ENCODE results near the gene KIAA1958. TPM values are rescaled to one million over a fixed set of nuclear protein-coding genes. Genes with fewer than 3 reads are reported as not detected.
"Not testable (repeated sequence)": the region's sequence is repeated elsewhere in the genome, so short reads cannot be mapped to it uniquely, and the experiment has no call there.

The KIAA1958 gene
- total RNA-seq, 4 donors from 2014 or later = 1.3 to 4.0 (median 2.6) TPM

DNA sequence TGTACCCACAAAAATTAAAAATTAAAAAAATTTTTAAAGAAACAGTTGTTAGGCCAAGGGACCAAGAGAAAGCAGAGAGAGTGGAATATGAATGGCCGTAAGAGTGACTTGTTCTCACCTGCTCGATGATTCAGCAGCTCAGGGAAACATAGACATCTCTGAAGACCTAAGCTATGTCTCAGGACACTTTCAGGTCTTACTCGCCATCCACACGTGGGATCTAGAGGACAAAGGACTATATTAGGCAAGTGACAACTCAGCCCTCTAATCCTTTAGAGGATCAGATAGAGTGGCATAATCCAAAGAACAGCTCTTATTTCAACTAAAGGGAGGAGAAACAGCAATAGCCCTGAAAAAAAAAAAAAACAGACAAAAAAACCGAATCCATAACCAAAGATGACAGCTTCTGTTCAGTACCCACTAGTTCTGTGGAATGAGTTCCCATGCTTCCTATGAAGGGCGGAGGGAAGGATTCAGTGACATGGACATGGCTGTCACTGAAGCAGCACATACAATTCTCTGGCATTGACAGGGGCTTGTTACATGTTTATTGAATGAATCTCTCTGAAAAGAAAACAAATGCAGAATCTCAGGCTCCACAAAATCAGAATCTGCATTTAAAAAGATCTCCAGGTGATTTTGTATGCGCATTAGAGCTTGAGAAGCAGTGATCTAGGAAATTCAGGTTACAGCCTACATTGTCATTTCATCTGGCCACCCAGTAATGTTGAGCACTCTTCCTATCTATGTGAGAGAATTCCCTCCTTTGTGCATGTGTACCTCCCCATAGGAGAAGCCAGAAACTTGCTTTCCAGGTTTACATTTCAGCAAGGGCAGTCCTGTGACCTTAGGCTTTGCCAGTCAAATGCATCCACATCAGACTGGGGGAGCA lies 96.0 kb downstream of the KIAA1958 start:
- intact Hi-C loops (cut with DNase I; ENCODE audit: low total_unique reads) = no loop called here
- peaks cover 0 to 4% of the 10 kb centered on the region in 2 donors for H3K4me1 ChIP-seq
- no peak overlapping the region for H3K4me3 ChIP-seq
- in situ Hi-C loops (cut with MboI; ENCODE audit: low sequenced_read_pairs in 4 of 4) = no loop called here
- DNase-seq = no peak
- TF ChIP-seq CTCF (IDR thresholded peaks at IDR 0.05 in 4 of 5, conservative IDR thresholded peaks at IDR 0.05 in 1 of 5) (no peak), POLR2A (IDR thresholded peaks at IDR 0.05) (no peak)
- no peak for ATAC-seq
- H3K9me3 ChIP-seq = no peaks in the 10 kb centered on the region
- no peak overlapping the region for H3K27ac ChIP-seq
- H3K36me3 ChIP-seq = no peaks in the 10 kb centered on the region
- H3K27me3 ChIP-seq = no peaks in the 10 kb centered on the region

- in situ Hi-C loops (cut with MboI; ENCODE audit: low sequenced_read_pairs in 4 of 4) (no loop called here), intact Hi-C loops (cut with DNase I; ENCODE audit: low total_unique reads) (no loop called here)
- no peak for DNase-seq
- H3K27me3 ChIP-seq = no peaks in the 10 kb centered on the region
- peaks cover 0 to 4% of the 10 kb centered on the region in 2 donors for H3K4me1 ChIP-seq
- H3K27ac ChIP-seq = no peak overlapping the region
- H3K36me3 ChIP-seq = no peaks in the 10 kb centered on the region
- no peak overlapping the region for H3K4me3 ChIP-seq
- H3K9me3 ChIP-seq = no peaks in the 10 kb centered on the region
- no peak for ATAC-seq
- TF ChIP-seq POLR2A (IDR thresholded peaks at IDR 0.05) (no peak), CTCF (IDR thresholded peaks at IDR 0.05 in 4 of 5, conservative IDR thresholded peaks at IDR 0.05 in 1 of 5) (no peak)
Measured at GRCh38 chr9:112586599-112587155, 100.0 kb downstream of the KIAA1958 start.

DNA sequence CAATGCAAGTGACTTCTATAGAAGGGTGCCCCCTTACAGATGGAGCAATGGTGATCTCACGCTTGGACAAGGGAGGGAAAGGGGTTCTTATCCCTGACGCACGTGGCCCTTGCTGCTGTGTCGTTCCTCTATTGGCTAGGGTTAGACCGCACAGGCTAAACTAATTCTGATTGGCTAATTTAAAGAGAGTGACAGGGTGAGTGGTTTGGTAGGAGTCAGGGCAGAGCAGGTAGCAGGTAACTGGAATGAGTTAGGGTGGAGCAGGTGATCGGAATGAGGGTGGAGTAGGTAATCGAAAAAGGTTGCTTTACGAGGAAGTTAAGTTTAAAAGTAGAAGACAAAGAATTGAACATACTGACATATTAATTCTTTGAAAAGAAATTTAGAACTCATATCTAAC lies 105.2 kb downstream of the KIAA1958 start:
- H3K9me3 ChIP-seq; DNase-seq; H3K36me3 ChIP-seq; H3K27ac ChIP-seq; ATAC-seq; H3K4me3 ChIP-seq; intact Hi-C loops (cut with DNase I; ENCODE audit: low total_unique reads); H3K27me3 ChIP-seq; in situ Hi-C loops (cut with MboI; ENCODE audit: low sequenced_read_pairs in 4 of 4); H3K4me1 ChIP-seq: not testable (repeated sequence)

DNA sequence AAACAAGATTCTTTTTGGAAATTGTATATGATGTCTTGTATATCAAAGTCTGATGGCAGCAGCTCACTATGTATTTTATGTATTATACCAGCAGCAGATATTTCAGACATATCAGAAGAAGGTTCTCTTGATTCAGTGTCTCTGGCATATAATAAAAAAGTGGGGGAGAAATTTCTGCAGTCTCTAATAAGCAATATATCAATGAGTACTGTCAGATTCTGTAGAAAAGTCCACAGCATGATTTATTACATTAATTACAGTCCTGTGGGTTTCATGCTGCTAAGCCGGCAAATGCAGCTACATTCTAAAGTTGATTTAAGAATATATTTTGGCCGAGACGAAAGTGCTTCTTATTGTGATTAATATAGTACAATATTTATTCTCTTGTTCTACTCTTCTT lies 113.1 kb downstream of the KIAA1958 start:
- DNase-seq (no peak), ATAC-seq (no peak)
- TF ChIP-seq CTCF (IDR thresholded peaks at IDR 0.05 in 4 of 5, conservative IDR thresholded peaks at IDR 0.05 in 1 of 5) (no peak), POLR2A (IDR thresholded peaks at IDR 0.05) (no peak)
- no peaks in the 10 kb centered on the region for H3K9me3 ChIP-seq
- H3K4me1 ChIP-seq = no peaks in the 10 kb centered on the region
- H3K27me3 ChIP-seq = no peaks in the 10 kb centered on the region
- no peak overlapping the region for H3K4me3 ChIP-seq
- no peaks in the 10 kb centered on the region for H3K36me3 ChIP-seq
- no peak overlapping the region for H3K27ac ChIP-seq
- in situ Hi-C loops (cut with MboI; ENCODE audit: low sequenced_read_pairs in 4 of 4) = no loop called here
- intact Hi-C loops (cut with DNase I; ENCODE audit: low total_unique reads) = no loop called here

- in situ Hi-C loops (cut with MboI; ENCODE audit: low sequenced_read_pairs in 4 of 4) (no loop called here), intact Hi-C loops (cut with DNase I; ENCODE audit: low total_unique reads) (no loop called here)
- no peak for DNase-seq
- Histone ChIP-seq H3K27ac (no peak overlapping the region), H3K4me3 (no peak overlapping the region), H3K4me1 (no peaks in the 10 kb centered on the region), H3K27me3 (no peaks in the 10 kb centered on the region), H3K36me3 (no peaks in the 10 kb centered on the region), H3K9me3 (no peaks in the 10 kb centered on the region)
- no peak for ATAC-seq
- no peak for TF ChIP-seq CTCF (IDR thresholded peaks at IDR 0.05 in 4 of 5, conservative IDR thresholded peaks at IDR 0.05 in 1 of 5)
- no peak for TF ChIP-seq POLR2A (IDR thresholded peaks at IDR 0.05)
Measured at GRCh38 chr9:112601636-112602035, 115.0 kb downstream of the KIAA1958 start.

Measured in gastrocnemius medialis (tissue), 4 donors.